DOHH2 (cell line): ENCODE measurements around the gene SCO1.
A peak's percentile ranks its signal among the peaks of the same experiment; 100 is the strongest.

Experiments used
- H3F3A ChIP-seq: fragments of 200-600 bp; sonication (generic), shearing (Covaris generic); 2 replicates; pipeline ENCODE4 v1.6.0; 2016; ENCODE audit warnings: antibody characterized with exemption, mild to moderate bottlenecking; ENCODE audit not compliant: control insufficient read depth, insufficient read depth
- H3K27ac ChIP-seq: fragments of 200-600 bp; sonication (generic); 2 replicates; pipeline ENCODE4 v1.5.1; 2014; ENCODE audit warnings: low read depth, mild to moderate bottlenecking, low read length, moderate library complexity
- H3K27me3 ChIP-seq: fragments of 200-600 bp; sonication (generic); 2 replicates; pipeline ENCODE4 v1.6.1; 2014; ENCODE audit warnings: mild to moderate bottlenecking, low read length, mixed read lengths; ENCODE audit not compliant: control insufficient read depth
- H3K36me3 ChIP-seq: fragments of 200-600 bp; sonication (generic); 2 replicates; pipeline ENCODE4 v1.6.1; 2014; ENCODE audit warnings: mild to moderate bottlenecking, low read length, moderate library complexity, mixed read lengths; ENCODE audit not compliant: control insufficient read depth
- H3K4me1 ChIP-seq: fragments of 200-600 bp; sonication (generic); 2 replicates; pipeline ENCODE4 v1.6.1; 2014; ENCODE audit warnings: mild to moderate bottlenecking, low read length, mixed read lengths; ENCODE audit not compliant: control insufficient read depth
- H3K4me2 ChIP-seq: fragments of 200-600 bp; sonication (generic); 2 replicates; pipeline ENCODE4 v1.6.0; 2014; ENCODE audit warnings: mild to moderate bottlenecking, low read length, moderate library complexity
- H3K4me3 ChIP-seq: fragments of 200-600 bp; sonication (generic); 2 replicates; pipeline ENCODE4 v1.5.1; 2014; ENCODE audit warnings: mild to moderate bottlenecking, low read length, mixed read lengths
- H3K79me2 ChIP-seq: fragments of 200-600 bp; sonication (generic); 2 replicates; pipeline ENCODE4 v1.6.1; 2014; ENCODE audit warnings: mild to moderate bottlenecking, low read length, mixed read lengths; ENCODE audit not compliant: control insufficient read depth
- H3K9me2 ChIP-seq: fragments of 200-600 bp; sonication (generic); replicated peaks from 2 replicates; pipeline ENCODE4 v1.6.1; 2014; ENCODE audit warnings: mild to moderate bottlenecking, low read length, mixed read lengths; ENCODE audit not compliant: control insufficient read depth
- H3K9me3 ChIP-seq: fragments of 200-600 bp; sonication (generic); 2 replicates; pipeline ENCODE4 v1.6.1; 2014; ENCODE audit warnings: antibody characterized with exemption, low read length, mixed read lengths; ENCODE audit not compliant: control insufficient read depth, insufficient read depth
- H4K20me1 ChIP-seq: fragments of 200-600 bp; sonication (generic); 2 replicates; pipeline ENCODE4 v1.6.0; 2014; ENCODE audit warnings: low read depth, mild to moderate bottlenecking, antibody characterized with exemption, low read length, moderate library complexity; ENCODE audit not compliant: control insufficient read depth, insufficient read depth
- CTCF ChIP-seq: fragments of 200-600 bp; sonication (generic); IDR thresholded peaks from one replicate; pipeline ENCODE4 v1.5.1; 2014; ENCODE audit warnings: antibody characterized with exemption, mild to moderate bottlenecking, low read depth, low read length; ENCODE audit not compliant: poor library complexity, severe bottlenecking
- EZH2phosphoT487 ChIP-seq: fragments of 200-600 bp; sonication (generic); IDR thresholded peaks from 2 replicates; pipeline ENCODE4 v1.6.1; 2017; ENCODE audit warnings: borderline replicate concordance, mild to moderate bottlenecking, antibody characterized with exemption, low read length, moderate library complexity, mixed read lengths

The SCO1 gene

GRCh38 chr17:10623737-10624338, 73.5 kb downstream of the SCO1 start:
- no peaks in the 10 kb centered on the region for H3K9me2 ChIP-seq
- H3K27me3 ChIP-seq, result no peaks in the 10 kb centered on the region
- no peak overlapping the region for H3K4me3 ChIP-seq
- no peaks in the 10 kb centered on the region for H4K20me1 ChIP-seq
- H3K4me1 ChIP-seq, result peaks cover 5% of the 10 kb centered on the region
- no peak overlapping the region for H3K27ac ChIP-seq
- no peaks in the 10 kb centered on the region for H3F3A ChIP-seq
- H3K4me2 ChIP-seq, result no peak overlapping the region
- TF ChIP-seq CTCF (no peak), EZH2phosphoT487 (no peak)
- no peaks in the 10 kb centered on the region for H3K9me3 ChIP-seq
- no peaks in the 10 kb centered on the region for H3K79me2 ChIP-seq
- H3K36me3 ChIP-seq, result no peaks in the 10 kb centered on the region

- peaks cover 5% of the 10 kb centered on the region for H3K4me1 ChIP-seq
- no peaks in the 10 kb centered on the region for H3K36me3 ChIP-seq
- no peaks in the 10 kb centered on the region for H3K9me2 ChIP-seq
- TF ChIP-seq EZH2phosphoT487 (no peak), CTCF (no peak)
- no peaks in the 10 kb centered on the region for H3K79me2 ChIP-seq
- no peaks in the 10 kb centered on the region for H3F3A ChIP-seq
- H4K20me1 ChIP-seq, result no peaks in the 10 kb centered on the region
- H3K27me3 ChIP-seq, result no peaks in the 10 kb centered on the region
- 0 out of 2 replicates have a peak overlapping the region, but pooled peaks have one; percentile 13 for H3K4me2 ChIP-seq
- no peak overlapping the region for H3K27ac ChIP-seq
- no peak overlapping the region for H3K4me3 ChIP-seq
- no peaks in the 10 kb centered on the region for H3K9me3 ChIP-seq
These were observed 74.5 kb downstream of the SCO1 start for GRCh38 chr17:10622617-10623485.
